Natural killer cell (primary cell): ENCODE results near the gene ZC3H7A. TPM values are rescaled to one million over a fixed set of nuclear protein-coding genes. Genes with fewer than 3 reads are reported as not detected.

ENCODE experiments used
- ATAC-seq, 3 donors: fragments of 150-1000 bp in 2 of 3; fragments of 200-7000 bp in 1 of 3; cut with Tn5 transposase; 1 replicate in 1 of 3; 2 replicates in 2 of 3; pipeline ENCODE4 v1.10.0; 2021; ENCODE audit warnings: mild to moderate bottlenecking in 2 of 3, moderate library complexity in 2 of 3
- DNase-seq, 2 donors: peaks; one replicate each; pipeline versions ENCODE4 v3.0.0 to v3.0.0-alpha.2; 2013 to 2021; ENCODE audit warnings: mixed read lengths in 1 of 2
- H3K27ac ChIP-seq: one replicate; pipeline ENCODE4 v1.5.1; 2013; ENCODE audit warnings: mild to moderate bottlenecking, low read length
- H3K27me3 ChIP-seq: one replicate; pipeline ENCODE4 v1.6.1; 2013; ENCODE audit warnings: low read length; ENCODE audit not compliant: control insufficient read depth, insufficient read depth
- H3K36me3 ChIP-seq: one replicate; pipeline ENCODE4 v1.6.1; 2013; ENCODE audit warnings: low read length; ENCODE audit not compliant: control insufficient read depth, insufficient read depth
- H3K4me1 ChIP-seq: one replicate; pipeline ENCODE4 v1.6.1; 2013; ENCODE audit warnings: low read length; ENCODE audit not compliant: control insufficient read depth, insufficient read depth
- H3K4me3 ChIP-seq: one replicate; pipeline ENCODE4 v1.5.1; 2013; ENCODE audit warnings: low read length
- H3K9me3 ChIP-seq: one replicate; pipeline ENCODE4 v1.6.1; 2013; ENCODE audit warnings: low read length; ENCODE audit not compliant: control insufficient read depth, insufficient read depth
- H3K27ac Mint-ChIP-seq, 2 donors: one replicate each; pipeline ENCODE4 v1.8.0; 2022; ENCODE audit warnings: mild to moderate bottlenecking in 2 of 2, mixed read lengths in 2 of 2, moderate library complexity in 1 of 2
- H3K27me3 Mint-ChIP-seq, 2 donors: one replicate each; pipeline ENCODE4 v1.8.0; 2022; ENCODE audit warnings: low read depth in 2 of 2, mixed read lengths in 2 of 2
- H3K36me3 Mint-ChIP-seq: one replicate; pipeline ENCODE4 v1.8.0; 2022; ENCODE audit warnings: mixed read lengths
- H3K4me1 Mint-ChIP-seq, 2 donors: one replicate each; pipeline ENCODE4 v1.8.0; 2022; ENCODE audit warnings: mixed read lengths in 2 of 2
- H3K4me3 Mint-ChIP-seq: one replicate; pipeline ENCODE4 v1.8.0; 2022; ENCODE audit warnings: mild to moderate bottlenecking, moderate library complexity, mixed read lengths
- H3K9me3 Mint-ChIP-seq, 2 donors: one replicate each; pipeline ENCODE4 v1.8.0; 2022; ENCODE audit warnings: mixed read lengths in 2 of 2
- CTCF ChIP-seq: fragments of 200-600 bp; IDR thresholded peaks from one replicate; pipeline ENCODE4 v1.8.0; 2022; ENCODE audit warnings: antibody characterized with exemption
- WGBS: methylation state at CpG from one replicate; pipeline ENCODE4 v1.1.7; 2013; ENCODE audit warnings: missing lambda C conversion rate; ENCODE audit not compliant: insufficient coverage; 5-methylcytosine and 5-hydroxymethylcytosine counted together
- intact Hi-C: fragments of 100-400 bp; cut with micrococcal nuclease; formaldehyde crosslinking; loops from one replicate; pipeline ENCODE4 v1.14.2; 2022
- total RNA-seq, 4 donors: library from RNA; stranded (reverse); fragments of 120-200 nt in 1 of 4; gene quantifications; one replicate each; pipeline versions ENCODE4 v1.2.3 to v1.2.4, GENCODE V29; 2013 to 2022

Gene ZC3H7A
- total RNA-seq, 3 donors from 2014 or later (not counting 1 experiment from before 2014, with no cell fraction given) = 80.6 to 91.8 (median 84.6) TPM

DNA sequence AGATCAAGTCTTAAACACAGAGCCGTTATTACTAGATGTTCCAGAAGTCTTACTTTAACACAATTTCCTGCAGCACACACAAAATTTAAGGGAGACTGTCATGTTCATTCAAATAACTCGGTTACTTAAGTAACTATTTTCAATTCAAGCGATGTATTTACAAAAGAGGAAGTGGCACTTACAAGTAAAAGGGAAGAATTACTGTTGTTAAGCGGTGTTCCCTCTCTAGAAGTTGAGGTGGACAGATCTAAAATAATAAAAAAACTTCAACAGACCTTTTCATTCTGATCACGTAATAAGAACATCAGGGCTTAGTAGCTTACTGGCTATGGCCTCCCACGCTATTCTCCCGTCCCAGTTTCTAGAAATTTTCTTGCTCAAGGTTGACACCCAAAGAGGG, 28.2 kb downstream of the ZC3H7A start:
- no peak for DNase-seq
- ATAC-seq = no peak
- intact Hi-C loops = no loop called here
- 39% methylated on average over 4 of the region's 7 CpGs for WGBS
- no peaks in the 10 kb centered on the region for H3K27me3 ChIP-seq
- no peak for TF ChIP-seq CTCF
- Mint-ChIP-seq H3K4me1 (peaks cover 0 to 6% of the 10 kb centered on the region in 2 donors), H3K36me3 (peaks cover 10% of the 10 kb centered on the region), H3K27me3 (no peaks in the 10 kb centered on the region), H3K27ac (peak overlapping the region; percentile 26 to 29), H3K4me3 (no peak overlapping the region), H3K9me3 (no peaks in the 10 kb centered on the region)
- H3K9me3 ChIP-seq = no peaks in the 10 kb centered on the region
- H3K27ac ChIP-seq = peak overlapping the region; percentile 56
- H3K4me3 ChIP-seq = no peak overlapping the region
- H3K4me1 ChIP-seq = peaks cover 5% of the 10 kb centered on the region
- peaks cover 67% of the 10 kb centered on the region for H3K36me3 ChIP-seq

- Histone ChIP-seq H3K9me3 (no peaks in the 10 kb centered on the region), H3K4me3 (no peak overlapping the region), H3K4me1 (no peaks in the 10 kb centered on the region), H3K27me3 (no peaks in the 10 kb centered on the region), H3K27ac (no peak overlapping the region), H3K36me3 (peaks cover 76% of the 10 kb centered on the region)
- no peak overlapping the region for H3K4me3 Mint-ChIP-seq
- no peak for TF ChIP-seq CTCF
- no peaks in the 10 kb centered on the region for H3K27me3 Mint-ChIP-seq
- WGBS = 96% methylated on average over 4 of the region's 4 CpGs
- H3K27ac Mint-ChIP-seq = no peak overlapping the region
- ATAC-seq = no peak
- peaks cover 30% of the 10 kb centered on the region for H3K36me3 Mint-ChIP-seq
- intact Hi-C loops = no loop called here
- H3K4me1 Mint-ChIP-seq = no peaks in the 10 kb centered on the region
- H3K9me3 Mint-ChIP-seq = no peaks in the 10 kb centered on the region
- no peak for DNase-seq
These were observed 34.6 kb downstream of the ZC3H7A start for GRCh38 chr16:11762431-11762830.

DNA sequence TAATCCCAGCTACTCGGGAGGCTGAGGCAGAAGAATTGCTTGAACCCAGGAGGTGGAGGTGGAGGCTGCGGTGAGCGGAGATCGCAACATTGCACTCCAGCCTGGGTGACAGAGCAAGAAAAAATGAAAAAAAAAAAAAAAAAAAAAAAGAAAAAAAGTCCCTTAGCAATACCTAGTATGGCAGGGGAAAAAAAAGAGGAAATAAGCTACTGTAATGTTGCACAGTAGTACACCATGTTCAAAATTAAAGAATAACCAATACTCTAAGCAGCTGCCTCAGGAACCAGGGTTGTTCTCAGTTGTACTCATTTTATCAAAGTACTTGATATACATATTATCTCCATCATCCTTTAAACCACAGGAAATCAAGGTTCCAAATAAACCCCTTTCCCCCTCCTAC, 37.1 kb downstream of the ZC3H7A start:
- DNase-seq (no peak), ATAC-seq (no peak)
- TF ChIP-seq CTCF = no peak
- Mint-ChIP-seq H3K4me1 (no peaks in the 10 kb centered on the region), H3K9me3 (no peaks in the 10 kb centered on the region), H3K27ac (peak overlapping the region in 1 of 2 donors; percentile 56), H3K36me3 (peaks cover 46% of the 10 kb centered on the region), H3K4me3 (no peak overlapping the region), H3K27me3 (no peaks in the 10 kb centered on the region)
- intact Hi-C loops = no loop called here
- no peak overlapping the region for H3K27ac ChIP-seq
- no peaks in the 10 kb centered on the region for H3K9me3 ChIP-seq
- no peaks in the 10 kb centered on the region for H3K27me3 ChIP-seq
- no peak overlapping the region for H3K4me3 ChIP-seq
- peaks cover 73% of the 10 kb centered on the region for H3K36me3 ChIP-seq
- no peaks in the 10 kb centered on the region for H3K4me1 ChIP-seq
- WGBS = 91% methylated on average over 1 of the region's 4 CpGs

GRCh38 chr16:11759163-11759834, 37.8 kb downstream of the ZC3H7A start:
- H3K36me3 ChIP-seq = peaks cover 72% of the 10 kb centered on the region
- Mint-ChIP-seq H3K4me3 (no peak overlapping the region), H3K27ac (no peak overlapping the region), H3K4me1 (no peaks in the 10 kb centered on the region), H3K9me3 (no peaks in the 10 kb centered on the region), H3K27me3 (no peaks in the 10 kb centered on the region), H3K36me3 (peaks cover 46% of the 10 kb centered on the region)
- no peaks in the 10 kb centered on the region for H3K27me3 ChIP-seq
- no peaks in the 10 kb centered on the region for H3K4me1 ChIP-seq
- no peak for TF ChIP-seq CTCF
- no peak overlapping the region for H3K4me3 ChIP-seq
- H3K27ac ChIP-seq = no peak overlapping the region
- ATAC-seq = no peak
- DNase-seq = no peak
- H3K9me3 ChIP-seq = no peaks in the 10 kb centered on the region
- 96% methylated on average over 6 of the region's 9 CpGs for WGBS
- intact Hi-C loops = no loop called here
